GM19035 (cell line): Measurements from ENCODE around the gene PEX5L.

Source experiments
- ATAC-seq: cut with Tn5 transposase; IDR thresholded peaks from one replicate; pipeline ENCODE4 v1.9.1; 2021; ENCODE audit not compliant: unreplicated experiment

PEX5L gene

DNA sequence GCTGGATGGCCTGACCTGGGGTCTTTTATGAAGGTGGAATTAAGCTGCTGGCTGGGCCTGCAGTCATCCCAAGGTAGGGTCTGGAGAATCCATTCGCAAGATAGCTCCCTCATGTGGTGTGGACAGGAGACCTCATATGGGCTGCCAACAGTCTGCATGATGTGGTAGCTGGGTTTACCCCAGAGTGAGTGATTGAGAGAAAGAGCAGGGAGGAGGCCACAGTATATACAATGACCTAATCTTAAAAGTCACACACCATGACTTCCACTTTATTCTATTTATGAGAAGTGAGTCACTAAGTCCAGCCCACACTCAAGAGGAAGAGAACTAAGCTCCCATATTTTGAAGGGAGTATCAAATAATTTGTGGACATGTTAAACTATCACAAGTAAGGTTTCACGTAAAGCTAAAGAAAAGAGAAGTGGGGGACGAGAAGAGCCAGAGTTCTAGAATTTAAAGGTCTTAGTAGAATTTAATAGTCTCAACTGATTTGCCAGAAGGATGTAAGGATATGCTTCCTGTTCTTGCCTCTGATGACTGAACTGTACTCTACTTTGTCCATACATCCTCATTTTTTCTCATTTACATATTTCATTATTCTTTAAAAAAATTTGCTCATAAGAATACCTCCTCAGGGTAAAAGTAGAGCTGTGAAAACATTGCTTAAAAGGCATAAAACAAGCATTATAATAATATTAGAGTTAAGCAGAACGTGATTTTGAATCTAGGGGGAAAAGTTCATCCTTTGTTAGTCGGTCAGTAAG, 184.4 kb downstream of the PEX5L start:
- peak; percentile 63 for ATAC-seq

DNA sequence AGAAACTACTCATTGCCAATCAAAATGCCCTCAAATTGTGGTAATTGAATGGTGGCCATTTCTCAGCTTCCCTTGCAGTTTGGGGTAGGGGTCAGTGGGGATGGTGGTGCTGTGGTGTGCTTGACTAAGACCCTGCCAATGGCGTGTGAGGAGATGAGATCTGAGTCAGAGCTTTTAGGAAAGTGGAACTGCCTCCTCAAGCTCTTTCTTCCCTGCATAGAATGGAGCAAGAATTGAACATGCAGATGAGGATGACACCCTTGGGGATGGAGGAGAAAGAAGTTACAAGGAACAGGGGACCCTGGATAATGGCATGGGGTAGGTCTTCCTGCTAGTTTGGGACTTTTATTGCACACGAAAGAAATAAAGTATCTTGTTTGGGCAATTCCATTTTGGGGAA, 188.0 kb downstream of the PEX5L start:
- ATAC-seq: no peak

DNA sequence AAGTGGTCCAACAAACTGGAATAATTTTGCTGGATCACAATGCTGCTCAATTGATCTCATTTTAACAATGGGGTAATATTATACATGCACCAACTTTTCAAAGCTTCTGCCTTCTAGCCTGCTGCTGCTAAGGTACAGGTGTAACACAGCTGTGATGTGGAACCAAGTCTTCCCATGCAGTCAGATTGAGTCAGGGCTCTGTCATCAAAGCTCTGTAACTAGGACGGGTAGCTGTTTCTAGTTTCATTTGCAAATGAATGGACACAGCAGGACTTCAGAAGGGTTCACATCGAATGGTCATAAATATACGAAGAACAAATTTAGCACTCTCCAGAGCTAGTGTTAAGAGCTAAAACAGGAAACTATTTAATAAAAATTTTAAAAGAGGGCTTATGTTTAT, 194.7 kb downstream of the PEX5L start:
- no peak for ATAC-seq

DNA sequence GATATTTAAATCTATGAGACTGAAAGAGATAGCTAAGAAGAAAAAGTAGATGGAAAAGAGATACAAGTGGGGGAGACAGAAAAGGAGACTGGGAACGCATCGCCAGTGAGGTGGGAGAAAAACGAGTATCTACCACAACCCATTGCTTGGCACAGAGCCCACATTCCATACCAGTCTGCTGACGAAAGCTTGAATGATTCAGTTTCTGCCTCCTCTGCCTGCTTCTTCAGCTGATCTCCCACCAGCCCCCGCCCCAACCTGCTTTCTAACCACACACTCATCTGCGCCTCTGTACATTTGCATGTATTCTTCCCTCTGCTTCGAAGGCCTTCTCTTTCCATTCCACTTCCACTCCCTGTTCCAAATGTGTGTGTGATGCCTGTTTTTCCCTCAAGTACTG, 195.8 kb downstream of the PEX5L start:
- no peak for ATAC-seq

DNA sequence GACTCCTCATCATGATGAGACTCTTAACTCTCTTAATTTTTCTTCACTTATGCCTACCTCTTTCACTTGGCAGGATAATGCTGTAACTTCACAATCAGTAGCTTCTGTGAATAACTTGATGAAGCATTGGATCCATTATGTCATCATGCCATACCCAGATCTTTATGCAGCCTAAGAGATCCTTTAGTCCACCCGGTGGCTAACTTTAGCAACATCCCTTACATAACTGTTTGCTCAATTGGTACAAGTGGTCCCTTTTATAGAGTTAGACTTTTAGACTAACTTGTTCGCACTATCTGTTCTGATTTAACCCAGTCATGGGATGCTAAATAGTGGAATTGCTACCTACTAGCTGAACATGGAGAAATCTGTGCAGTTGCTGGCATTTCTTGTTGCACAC, 199.4 kb downstream of the PEX5L start:
- ATAC-seq: no peak

DNA sequence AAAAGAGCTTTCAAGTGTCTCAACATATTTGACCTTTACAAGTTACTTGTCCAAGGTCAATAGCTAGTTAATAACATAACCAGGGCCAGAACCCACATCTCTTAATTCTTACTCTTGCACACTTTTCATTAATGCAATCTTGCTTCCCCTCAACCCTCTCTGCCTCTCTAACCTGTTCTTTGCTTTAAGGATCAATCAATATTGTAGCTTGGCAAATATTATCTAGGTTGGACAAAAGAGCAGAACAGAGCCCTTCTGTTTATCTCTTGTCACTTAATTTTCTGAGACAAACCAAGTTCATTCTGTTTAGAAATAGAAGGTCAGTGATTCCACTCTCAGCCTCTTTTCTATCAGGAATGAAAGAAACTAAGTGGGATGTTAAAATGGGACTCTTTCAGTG, 203.4 kb downstream of the PEX5L start:
- ATAC-seq: no peak

DNA sequence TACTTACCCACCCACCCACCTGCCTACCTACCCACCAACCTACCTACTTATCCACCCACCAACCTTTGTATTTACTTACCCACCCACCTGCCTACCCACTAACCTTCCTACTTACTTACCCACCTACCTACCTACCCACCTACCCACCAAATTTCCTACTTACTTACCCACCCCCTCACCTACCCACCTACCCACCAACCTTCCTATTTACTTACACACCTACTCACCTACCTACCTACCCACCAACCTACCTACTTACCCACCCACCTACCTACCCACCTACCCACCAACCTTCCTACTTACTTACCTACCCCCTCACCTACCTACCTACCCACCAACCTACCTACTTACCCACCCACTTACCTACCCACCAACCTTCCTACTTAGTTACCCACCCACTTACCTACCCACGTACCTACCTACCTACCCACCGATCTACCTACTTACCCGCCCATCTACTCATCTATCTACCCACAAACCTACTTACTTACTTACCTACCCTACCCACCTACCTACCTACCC, 204.3 kb downstream of the PEX5L start:
- ATAC-seq: no peak

DNA sequence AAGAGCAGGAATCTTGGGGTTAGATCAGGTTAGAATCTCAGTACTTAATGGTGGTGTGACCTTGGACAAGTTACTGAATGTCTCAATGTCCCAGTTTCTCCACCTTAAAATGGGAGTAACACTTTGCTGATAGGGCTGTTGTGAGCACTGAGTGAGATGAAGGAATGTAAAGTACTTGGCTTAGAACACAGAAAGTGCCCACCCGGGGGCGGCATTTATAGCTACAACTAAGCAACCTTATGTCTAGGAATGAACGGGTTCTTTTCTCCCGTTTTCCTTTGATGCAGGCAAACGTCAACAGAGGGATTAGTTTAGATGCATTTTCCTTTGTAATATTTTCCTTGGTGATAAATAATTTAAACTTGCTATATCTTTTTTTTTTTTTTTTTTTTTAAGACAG, 207.3 kb downstream of the PEX5L start:
- no peak for ATAC-seq

DNA sequence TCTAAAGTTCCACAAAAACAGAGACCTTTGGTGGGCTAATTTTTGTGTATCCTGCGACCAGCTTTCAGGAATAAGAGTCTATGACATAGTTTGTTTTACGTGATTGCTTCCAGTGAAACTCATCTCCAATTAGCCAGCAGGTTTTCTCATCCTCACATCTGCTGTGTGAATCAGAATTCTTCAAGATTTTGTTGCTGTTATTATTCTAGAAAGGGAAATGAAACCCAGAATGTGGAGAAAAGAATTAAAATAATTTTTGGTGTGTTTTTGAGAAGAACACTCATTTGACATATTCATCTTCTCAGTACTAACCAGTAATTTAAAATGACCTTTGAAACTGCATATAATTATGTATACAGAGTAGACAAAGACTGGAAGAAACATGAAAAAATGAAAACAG, 208.0 kb downstream of the PEX5L start:
- ATAC-seq: no peak

DNA sequence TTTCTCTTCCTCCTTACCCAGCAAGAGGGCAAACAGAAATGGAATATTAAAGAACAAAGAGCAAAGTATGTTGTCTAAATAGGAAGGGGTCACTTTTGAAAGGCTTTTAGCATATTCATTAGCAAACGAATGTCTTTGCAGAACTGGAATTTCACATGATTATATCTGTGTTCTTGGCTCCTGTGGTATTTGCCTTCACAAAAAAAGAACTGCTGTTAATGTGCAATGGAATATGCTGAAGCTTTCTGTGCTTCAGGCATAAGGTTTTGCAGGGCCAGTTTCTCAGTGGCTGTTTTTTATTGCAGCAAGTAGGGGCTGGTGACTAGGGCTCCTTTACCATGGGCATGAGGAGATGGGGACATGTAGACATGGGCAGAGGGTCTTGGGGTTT, 210.5 kb downstream of the PEX5L start:
- no peak for ATAC-seq

DNA sequence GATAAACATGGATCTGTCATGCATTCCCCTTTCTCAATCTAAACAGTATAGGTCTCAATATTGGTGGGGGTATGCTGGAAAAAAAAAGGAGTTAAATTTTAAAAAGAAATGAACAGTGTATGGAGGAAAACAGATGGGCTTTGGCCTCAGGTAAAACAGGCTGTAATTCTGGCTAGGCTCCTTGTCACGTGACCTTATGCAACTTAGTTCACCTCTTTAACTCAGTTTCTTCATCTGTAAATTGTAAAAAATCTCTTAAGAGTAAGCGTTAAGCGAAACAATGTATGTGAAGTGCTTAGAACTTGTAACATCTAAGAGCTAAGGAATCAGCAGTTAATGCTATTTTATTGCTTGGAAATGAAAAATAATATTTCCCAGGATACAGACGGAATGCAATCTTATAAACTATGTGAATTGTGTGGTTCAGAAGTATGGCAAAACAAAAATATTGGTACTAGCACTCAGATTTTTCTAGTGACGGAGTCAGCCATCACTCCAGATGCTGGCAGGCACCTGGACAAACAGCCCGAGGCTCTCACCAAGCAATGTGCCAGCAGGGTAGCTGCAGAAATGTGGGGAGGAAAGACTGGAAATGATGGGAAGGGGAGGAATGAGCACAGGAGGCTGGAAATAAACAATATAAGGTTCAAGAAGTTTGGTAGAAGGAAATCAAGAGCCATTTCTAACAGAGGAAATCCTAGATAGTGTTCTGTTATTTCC, 211.1 kb downstream of the PEX5L start:
- no peak for ATAC-seq

DNA sequence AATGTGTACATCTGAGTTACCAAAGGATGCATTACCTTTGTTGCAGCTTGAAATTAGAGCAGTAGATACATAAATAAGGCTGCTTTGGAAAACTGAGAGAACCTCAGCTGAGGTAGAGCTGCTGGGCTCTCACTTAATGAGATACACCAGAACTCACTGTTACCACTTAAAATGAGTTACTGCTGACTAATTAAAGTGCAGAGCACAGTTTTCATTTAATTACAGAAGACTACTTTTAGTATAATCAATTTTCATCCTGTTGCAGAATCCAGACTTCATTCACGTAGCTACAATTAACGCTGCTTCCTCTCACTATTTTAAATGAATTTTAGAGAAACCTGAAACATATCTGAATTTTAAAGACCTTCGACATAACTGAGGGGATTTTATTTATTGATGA, 214.4 kb downstream of the PEX5L start:
- no peak for ATAC-seq

DNA sequence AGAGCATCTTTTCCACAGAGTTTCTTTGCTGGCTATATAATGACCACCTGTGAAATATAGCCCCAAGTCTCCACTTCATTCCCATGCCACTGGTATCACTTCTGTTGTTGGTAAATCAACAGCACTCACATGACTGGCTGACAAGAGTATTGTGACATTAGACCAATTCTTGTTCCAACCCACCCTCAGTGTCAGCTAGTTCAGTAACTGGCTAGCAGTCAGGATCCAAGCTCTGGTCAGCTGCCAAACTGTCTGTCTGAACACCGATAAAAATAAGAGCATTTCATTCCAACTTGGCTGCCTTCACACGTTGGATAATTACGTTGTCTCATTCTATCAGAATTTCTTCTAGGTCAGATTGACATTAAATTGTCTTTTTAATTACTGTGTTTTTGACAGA, 217.4 kb downstream of the PEX5L start:
- ATAC-seq: no peak

DNA sequence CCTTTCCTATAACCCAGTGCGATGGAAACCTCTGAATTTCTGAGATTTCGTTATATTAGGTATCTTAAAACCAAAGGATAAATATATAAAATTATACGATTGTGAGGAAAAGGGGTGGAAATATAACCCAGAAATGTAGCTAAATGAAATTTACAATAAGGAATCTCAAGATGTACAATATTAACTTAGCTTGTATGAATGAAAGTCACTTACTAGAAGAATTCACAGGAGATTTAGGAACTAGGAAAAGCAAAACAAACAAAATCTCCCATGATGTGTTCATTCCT, 224.7 kb downstream of the PEX5L start:
- no peak for ATAC-seq

DNA sequence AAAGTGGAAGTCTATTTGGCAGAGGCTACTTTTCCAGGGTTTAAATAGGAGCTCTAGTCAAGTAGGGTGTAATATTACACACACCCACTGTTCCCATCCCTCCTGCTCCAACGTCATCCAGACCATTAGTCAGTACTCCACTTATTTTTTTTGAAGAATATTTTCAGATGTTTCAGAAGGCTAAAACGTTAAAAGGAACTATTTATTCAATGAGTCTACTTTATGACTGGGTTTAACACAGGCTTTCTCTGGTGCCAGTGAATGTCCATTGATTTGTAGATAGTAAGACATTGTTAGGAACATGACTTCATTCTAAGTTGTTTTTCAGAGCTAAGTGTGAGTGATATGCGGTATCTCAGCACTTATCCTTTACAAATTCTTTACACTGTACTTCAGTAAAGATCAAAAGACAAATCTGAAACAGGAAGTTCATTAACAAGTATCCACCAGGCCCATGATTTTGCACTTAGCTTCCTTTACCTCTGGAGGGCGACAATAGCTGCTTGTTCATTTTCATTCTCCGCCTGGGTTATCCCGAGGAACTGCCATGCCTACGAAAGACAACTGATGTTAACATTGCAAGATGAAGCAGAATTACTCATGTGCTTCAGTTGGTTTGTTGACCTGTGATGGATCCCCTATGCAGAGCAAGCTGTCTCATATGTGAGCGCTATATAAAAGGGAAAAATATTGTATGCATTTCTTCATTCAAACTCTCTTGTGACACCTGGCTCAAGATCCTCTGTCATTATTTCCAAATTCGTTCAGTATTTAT, 225.2 kb downstream of the PEX5L start:
- ATAC-seq: peak; percentile 94

DNA sequence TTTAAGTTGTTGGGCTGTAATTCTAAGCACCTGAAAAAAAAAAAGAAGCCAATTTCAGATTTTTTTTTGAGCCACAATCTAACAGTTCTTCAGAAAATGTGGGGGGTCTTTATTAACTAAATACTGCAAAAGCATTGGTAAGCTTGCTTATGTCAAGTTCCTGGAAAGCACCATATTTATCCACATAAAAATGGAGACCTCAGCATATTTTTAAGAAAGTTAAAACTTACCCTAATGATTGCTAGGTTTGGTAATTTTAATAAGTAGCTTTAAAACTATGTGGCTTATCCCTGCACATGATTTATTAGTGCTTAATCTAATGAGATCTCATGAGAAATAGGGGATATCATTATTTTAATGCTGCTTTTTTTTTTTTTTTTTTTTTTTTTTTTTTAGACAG, 227.1 kb downstream of the PEX5L start:
- no peak for ATAC-seq

DNA sequence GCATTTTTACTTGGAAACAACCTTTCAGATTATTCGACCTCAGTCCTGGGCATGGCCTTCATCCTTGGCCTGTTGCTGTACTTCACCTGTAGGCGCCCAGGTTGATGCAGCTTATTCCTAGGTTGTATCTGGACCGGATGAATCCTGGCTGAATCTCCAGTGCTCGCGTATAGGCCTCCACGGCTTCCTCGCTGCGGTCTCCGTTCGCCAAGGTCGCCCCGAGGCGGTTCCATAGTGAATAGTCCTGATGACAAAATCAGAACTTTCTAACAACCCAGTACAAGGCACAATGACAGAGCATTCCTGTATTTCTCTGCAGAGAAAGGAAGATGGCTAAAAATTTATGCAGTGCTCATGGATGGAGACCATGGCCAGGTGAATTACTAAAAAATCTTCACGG, 229.1 kb downstream of the PEX5L start:
- ATAC-seq: no peak

DNA sequence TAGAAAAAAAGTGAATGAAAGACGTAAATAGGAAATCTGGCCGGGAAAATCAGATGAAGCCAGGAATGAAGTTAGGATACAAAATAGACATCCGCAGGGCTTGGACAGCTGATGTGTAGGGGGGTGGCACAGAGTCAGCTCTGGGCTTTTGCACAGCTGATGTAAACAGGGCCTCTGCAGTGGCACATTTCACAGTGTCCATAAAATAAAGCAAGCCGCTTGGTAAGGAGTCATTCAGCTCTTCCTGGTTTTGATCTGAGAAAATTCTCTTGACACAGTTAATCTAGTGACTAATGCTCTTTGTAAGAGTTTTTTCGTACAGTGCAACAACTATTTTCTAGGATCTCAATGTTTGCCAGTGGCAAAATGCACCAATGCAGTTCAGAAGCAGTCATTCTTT, 230.6 kb downstream of the PEX5L start:
- no peak for ATAC-seq

DNA sequence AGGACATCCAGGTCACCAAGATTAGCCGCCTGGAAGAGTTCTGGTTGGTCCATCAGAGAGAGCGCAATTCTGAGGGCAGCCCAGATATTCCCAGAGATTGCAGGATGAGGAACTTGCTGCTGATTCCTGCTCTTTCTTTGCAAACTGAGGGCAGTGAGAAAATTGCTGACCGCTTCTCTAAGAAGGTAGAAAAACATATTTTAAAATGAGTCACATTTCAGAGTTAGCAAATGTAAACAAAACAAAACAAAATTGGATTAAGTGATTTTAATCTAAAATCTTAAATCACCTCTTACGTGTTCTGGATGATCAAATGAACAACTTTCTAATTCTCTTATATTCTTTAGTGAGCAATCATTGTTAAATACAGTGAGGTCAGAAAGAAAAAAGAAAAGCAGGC, 234.9 kb downstream of the PEX5L start:
- ATAC-seq: no peak

DNA sequence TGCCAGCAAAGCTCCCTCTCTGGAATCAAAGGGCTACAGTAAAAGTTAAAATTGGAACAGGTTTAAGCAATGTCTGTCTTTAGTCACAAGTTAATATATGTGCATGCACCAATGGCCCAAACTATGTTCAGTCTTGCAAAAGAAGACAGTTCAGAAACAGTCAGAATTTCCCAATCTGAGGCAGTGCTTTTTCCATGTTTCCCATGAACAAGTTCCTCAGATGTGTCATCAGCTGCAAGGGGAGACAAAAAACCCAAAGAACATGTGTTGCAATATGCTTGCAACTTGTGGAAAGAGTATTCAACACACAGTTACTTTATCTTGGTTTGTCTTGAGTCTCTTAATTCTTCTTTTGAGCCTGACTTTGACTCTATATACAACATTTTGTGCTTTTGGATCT, 235.5 kb downstream of the PEX5L start:
- no peak for ATAC-seq

DNA sequence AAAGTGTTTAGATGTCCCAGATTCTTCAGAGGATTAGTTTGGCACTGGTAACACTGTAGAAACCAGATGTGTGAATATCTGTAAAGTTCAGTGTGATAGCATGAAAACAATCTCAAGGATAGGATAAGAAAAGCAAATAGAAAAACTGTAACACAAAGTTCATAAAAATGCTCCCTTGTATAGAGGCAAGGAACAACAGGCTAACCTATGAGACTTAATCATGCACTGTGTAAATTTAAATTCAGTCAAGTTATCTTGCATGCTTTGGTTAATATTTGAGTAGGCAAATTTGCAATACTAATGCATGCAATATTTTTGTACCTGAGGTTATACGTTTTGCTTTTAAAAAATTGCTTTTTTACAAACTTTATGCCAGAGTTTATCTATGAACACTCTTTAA, 239.5 kb downstream of the PEX5L start:
- ATAC-seq: no peak

DNA sequence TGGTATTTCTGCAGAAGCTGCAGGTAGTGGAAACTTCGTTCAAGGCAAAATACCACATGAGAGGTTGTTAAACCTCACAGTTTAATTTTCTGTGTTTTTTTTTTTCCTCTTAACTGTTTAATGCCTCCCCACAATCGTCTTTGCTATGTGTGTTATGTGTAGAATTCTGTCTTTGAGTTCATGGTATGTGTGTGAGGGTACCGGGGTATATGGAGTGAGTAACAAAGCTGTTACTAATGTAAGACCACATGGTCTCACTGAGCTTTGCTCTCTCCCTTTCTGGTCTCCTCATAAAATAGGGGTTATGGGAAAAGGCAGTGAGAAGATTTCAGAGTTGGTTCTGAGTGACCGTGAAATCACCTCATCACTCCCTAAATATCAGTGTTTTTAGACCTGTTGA, 240.3 kb downstream of the PEX5L start:
- no peak for ATAC-seq
